Body of pancreas (tissue), 4 donors: ENCODE measurements around the gene GALNT17. TPM values are rescaled to one million over a fixed set of nuclear protein-coding genes. Genes with fewer than 3 reads are reported as not detected.

ENCODE experiments used
- ATAC-seq: fragments of 150-250 bp; one replicate; pipeline ENCODE4 v1.9.1; 2016
- DNase-seq, 4 donors: peaks; one replicate each; pipeline ENCODE4 v3.0.0-alpha.2; 2019
- H3K27ac ChIP-seq, 4 donors: fragments of 200-600 bp; sonication (generic); 1 replicate in 3 of 4; 2 replicates in 1 of 4; pipeline versions ENCODE4 v1.5.1 to v1.6.1; 2016 to 2019; ENCODE audit warnings: mild to moderate bottlenecking in 1 of 4, mixed read lengths in 1 of 4, moderate library complexity in 1 of 4
- H3K27me3 ChIP-seq, 2 donors: fragments of 200-600 bp; sonication (generic); one replicate each; pipeline ENCODE4 v1.6.0; 2016; ENCODE audit warnings: mild to moderate bottlenecking in 1 of 2
- H3K36me3 ChIP-seq, 2 donors: fragments of 200-600 bp; sonication (generic); replicated peaks in 1 of 2; 2 replicates each; pipeline ENCODE4 v1.5.1; 2016; ENCODE audit warnings: low read depth in 2 of 2; ENCODE audit not compliant: insufficient read depth in 1 of 2
- H3K4me1 ChIP-seq: fragments of 200-600 bp; sonication (generic); one replicate; pipeline ENCODE4 v1.6.0; 2016
- H3K4me3 ChIP-seq, 2 donors: fragments of 200-600 bp; sonication (generic); 1 replicate in 1 of 2; 2 replicates in 1 of 2; pipeline ENCODE4 v1.5.1; 2016 to 2019
- H3K9me3 ChIP-seq, 3 donors: fragments of 200-600 bp; sonication (generic); 1 replicate in 2 of 3; 2 replicates in 1 of 3; pipeline ENCODE4 v1.5.1; 2016
- CTCF ChIP-seq, 7 experiments: fragments of 450-650 bp in 4 of 7; fragments of 200-600 bp in 3 of 7; sonication (generic) in 3 of 7; IDR thresholded peaks; one replicate each; pipeline ENCODE4 v1.5.1; 2016 to 2019; ENCODE audit warnings: antibody characterized with exemption in 7 of 7
- POLR2A ChIP-seq, 3 donors: fragments of 450-650 bp; IDR thresholded peaks; one replicate each; pipeline ENCODE4 v1.6.1; 2016; ENCODE audit warnings: antibody characterized with exemption in 3 of 3, mild to moderate bottlenecking in 2 of 3
- intact Hi-C: fragments of 100-400 bp; cut with DNase I; formaldehyde crosslinking; loops from one replicate; pipeline ENCODE4 v1.15.1; 2023
- microRNA-seq, 2 donors: library from miRNA; unstranded; fragments of <30 nt; microRNA quantifications; one replicate each; pipeline ENCODE4, GENCODE V29; 2016; ENCODE audit warnings: borderline number of aligned reads in 2 of 2, borderline replicate concordance in 2 of 2
- small RNA-seq: library from RNA; depleted of rRNA; stranded (forward); fragments of <200 nt; gene quantifications from one replicate; pipeline ENCODE3, GENCODE V24; 2016
- total RNA-seq, 2 donors: library from RNA; depleted of rRNA; stranded (reverse); fragments of >200 nt; gene quantifications; one replicate each; pipeline ENCODE4 v1.1.0, GENCODE V29; 2016

GALNT17 gene
- total RNA-seq, 2 donors from 2014 or later, result 6.5 to 27.4 TPM

- Histone ChIP-seq H3K9me3 (peaks cover 0 to 16% (median 0%) of the 10 kb centered on the region in 3 donors), H3K4me1 (no peaks in the 10 kb centered on the region), H3K4me3 (no peak overlapping the region), H3K27ac (no peak overlapping the region), H3K36me3 (no peaks in the 10 kb centered on the region), H3K27me3 (no peaks in the 10 kb centered on the region)
- ATAC-seq (no peak), DNase-seq (no peak)
- intact Hi-C loops, result no loop called here
- TF ChIP-seq CTCF (IDR thresholded peaks at IDR 0.05) (no peak), POLR2A (IDR thresholded peaks at IDR 0.05) (no peak)
These were observed 629.4 kb downstream of the GALNT17 start for GRCh38 chr7:71761336-71761735.

Small RNA genes lying within 50 kb of the gene (microRNA-seq; reads per million reads assigned to microRNA genes)
- gene MIR3914-1 (0 reads per million in 2 donors), gene MIR3914-2 (0 reads per million in 2 donors)

Small RNA genes lying within 50 kb of the gene (small RNA-seq; reads per million reads assigned to genes)
- gene MIR3914-1, result not detected
- gene RN7SKP75, result not detected
